ENCODE results near the gene ULK1. TPM values are rescaled to one million over a fixed set of nuclear protein-coding genes. Genes with fewer than 3 reads are reported as not detected.

The ULK1 gene
- polyA plus RNA-seq, 1 donor (not counting 4 experiments of a cell fraction or from before 2014, with no cell fraction given): 2.3 TPM

DNA sequence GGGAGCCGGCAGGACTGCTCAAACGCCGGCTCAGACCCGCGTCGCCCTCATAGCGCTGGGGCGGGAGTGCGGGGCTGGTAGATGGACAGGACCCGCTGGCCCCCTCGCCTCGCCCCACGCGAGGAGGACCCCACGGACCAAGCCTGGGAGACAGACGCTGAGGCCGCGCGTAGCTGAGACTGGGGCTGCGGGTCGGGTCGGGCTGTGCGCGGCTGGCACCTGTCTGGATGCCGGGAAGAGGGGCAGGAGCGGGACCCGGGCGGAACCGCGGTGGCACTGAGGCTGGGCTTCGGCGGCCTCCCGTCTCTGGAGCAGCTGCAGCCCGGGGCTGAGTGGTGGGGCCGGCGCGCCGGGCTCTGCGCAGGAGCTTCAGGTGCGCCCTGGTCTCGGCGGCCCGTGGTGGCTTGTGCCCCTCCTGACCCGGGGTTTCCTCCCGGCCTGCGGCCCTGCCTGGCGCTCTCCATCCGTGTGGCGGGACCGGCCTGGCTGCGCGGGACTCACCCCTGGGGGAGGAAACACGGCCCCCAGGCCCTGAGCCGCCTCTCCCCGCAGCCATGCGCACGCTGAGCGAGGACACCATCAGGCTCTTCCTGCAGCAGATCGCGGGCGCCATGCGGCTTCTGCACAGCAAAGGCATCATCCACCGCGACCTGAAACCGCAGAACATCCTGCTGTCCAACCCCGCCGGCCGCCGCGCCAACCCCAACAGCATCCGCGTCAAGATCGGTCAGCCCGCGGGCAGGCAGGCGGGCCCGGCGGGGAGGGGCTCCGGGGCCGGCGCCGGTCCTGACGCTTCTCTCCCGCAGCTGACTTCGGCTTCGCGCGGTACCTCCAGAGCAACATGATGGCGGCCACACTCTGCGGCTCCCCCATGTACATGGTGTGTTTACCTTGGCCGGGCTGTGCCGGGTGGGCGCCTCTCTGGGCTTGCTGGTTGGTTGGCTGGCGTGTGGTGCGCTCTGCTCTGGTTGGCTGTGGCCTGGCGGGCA, 14.0 kb downstream of the ULK1 start:
- no peaks in the 10 kb centered on the region for H3K79me2 ChIP-seq (ENCODE audit: control insufficient read depth, insufficient read depth, low read length)
- H3K36me3 ChIP-seq (ENCODE audit: control insufficient read depth in 2 of 2, extremely low read depth in 1 of 2, insufficient read depth in 2 of 2, low read length in 2 of 2): peaks cover 0 to 16% of the 10 kb centered on the region in 2 experiments
- no peaks in the 10 kb centered on the region for H4K20me1 ChIP-seq (ENCODE audit: control insufficient read depth, extremely low read depth, insufficient read depth, low read length)
- no peak overlapping the region for H2AFZ ChIP-seq (ENCODE audit: control insufficient read depth, low read length)
- H3K4me3 ChIP-seq (ENCODE audit: control insufficient read depth in 2 of 3, extremely low read depth in 1 of 3, insufficient read depth in 2 of 3, low read depth in 1 of 3, low read length in 3 of 3): no peak overlapping the region
- TF ChIP-seq CTCF (optimal IDR thresholded peaks at IDR 0.05 in 1 of 3, IDR thresholded peaks at IDR 0.05 in 1 of 3, conservative IDR thresholded peaks at IDR 0.05 in 1 of 3; ENCODE audit: extremely low read depth in 1 of 3, insufficient read depth in 2 of 3, low read length in 3 of 3) (no peak), EZH2 (IDR thresholded peaks at IDR 0.05; ENCODE audit: low read length) (no peak)
- no peaks in the 10 kb centered on the region for H3K9me3 ChIP-seq (ENCODE audit: control insufficient read depth, low read depth, low read length)
- no peak overlapping the region for H3K27ac ChIP-seq (ENCODE audit: control insufficient read depth, insufficient read depth, low read length)
- dilution Hi-C loops (cut with MboI; ENCODE audit: extremely low pct_ligation_motif_present, low sequenced_read_pairs): no loop called here
- no peak overlapping the region for H3K4me2 ChIP-seq (ENCODE audit: control insufficient read depth, extremely low read depth, insufficient read depth, low read depth, low read length)
- H3K27me3 ChIP-seq (ENCODE audit: control insufficient read depth, extremely low read depth, insufficient read depth, low read length): no peaks in the 10 kb centered on the region
- FAIRE-seq (no peak), DNase-seq (ENCODE audit: low read depth, low spot score) (no peak)
- no peaks in the 10 kb centered on the region for H3K9me1 ChIP-seq (ENCODE audit: control insufficient read depth, extremely low read depth, insufficient read depth, low read length)
- H3K9ac ChIP-seq (ENCODE audit: control insufficient read depth, extremely low read depth, insufficient read depth, low read length): no peak overlapping the region
- H3K4me1 ChIP-seq (ENCODE audit: control insufficient read depth, extremely low read depth, insufficient read depth, low read length): no peaks in the 10 kb centered on the region

- Histone ChIP-seq H3K9me3 (ENCODE audit: control insufficient read depth, low read depth, low read length) (no peaks in the 10 kb centered on the region), H3K79me2 (ENCODE audit: control insufficient read depth, insufficient read depth, low read length) (no peaks in the 10 kb centered on the region), H3K4me1 (ENCODE audit: control insufficient read depth, extremely low read depth, insufficient read depth, low read length) (no peaks in the 10 kb centered on the region), H3K9me1 (ENCODE audit: control insufficient read depth, extremely low read depth, insufficient read depth, low read length) (no peaks in the 10 kb centered on the region), H2AFZ (ENCODE audit: control insufficient read depth, low read length) (no peak overlapping the region), H4K20me1 (ENCODE audit: control insufficient read depth, extremely low read depth, insufficient read depth, low read length) (no peaks in the 10 kb centered on the region), H3K27me3 (ENCODE audit: control insufficient read depth, extremely low read depth, insufficient read depth, low read length) (no peaks in the 10 kb centered on the region), H3K4me3 (ENCODE audit: control insufficient read depth in 2 of 3, extremely low read depth in 1 of 3, insufficient read depth in 2 of 3, low read depth in 1 of 3, low read length in 3 of 3) (no peak overlapping the region), H3K4me2 (ENCODE audit: control insufficient read depth, extremely low read depth, insufficient read depth, low read depth, low read length) (no peak overlapping the region), H3K9ac (ENCODE audit: control insufficient read depth, extremely low read depth, insufficient read depth, low read length) (no peak overlapping the region), H3K27ac (ENCODE audit: control insufficient read depth, insufficient read depth, low read length) (no peak overlapping the region), H3K36me3 (ENCODE audit: control insufficient read depth in 2 of 2, extremely low read depth in 1 of 2, insufficient read depth in 2 of 2, low read length in 2 of 2) (peaks cover 0 to 18% of the 10 kb centered on the region in 2 experiments)
- TF ChIP-seq EZH2 (IDR thresholded peaks at IDR 0.05; ENCODE audit: low read length): no peak
- no peak for TF ChIP-seq CTCF (optimal IDR thresholded peaks at IDR 0.05 in 1 of 3, IDR thresholded peaks at IDR 0.05 in 1 of 3, conservative IDR thresholded peaks at IDR 0.05 in 1 of 3; ENCODE audit: extremely low read depth in 1 of 3, insufficient read depth in 2 of 3, low read length in 3 of 3)
- FAIRE-seq (no peak), DNase-seq (ENCODE audit: low read depth, low spot score) (no peak)
- dilution Hi-C loops (cut with MboI; ENCODE audit: extremely low pct_ligation_motif_present, low sequenced_read_pairs): no loop called here
Observed at GRCh38 chr12:131909081-131909751, 14.8 kb downstream of the ULK1 start.
